KOPT-K1 (cell line): ENCODE measurements around the gene NKX3-2.

ENCODE experiments used
- H3K27ac ChIP-seq: fragments of 200-600 bp; sonication (generic); 2 replicates; pipeline ENCODE4 v1.5.1; 2016; ENCODE audit warnings: antibody characterized with exemption, mild to moderate bottlenecking, low read depth, low read length; ENCODE audit not compliant: poor library complexity, severe bottlenecking
- H3K36me3 ChIP-seq: fragments of 200-600 bp; sonication (generic); 2 replicates; pipeline ENCODE4 v1.5.1; 2017; ENCODE audit warnings: antibody characterized with exemption, mild to moderate bottlenecking, low read length, moderate library complexity; ENCODE audit not compliant: insufficient read depth
- H3K9me3 ChIP-seq: fragments of 200-600 bp; sonication (generic); 2 replicates; pipeline ENCODE4 v1.5.1; 2017; ENCODE audit warnings: antibody characterized with exemption, low read length, mild to moderate bottlenecking; ENCODE audit not compliant: insufficient read depth, poor library complexity, severe bottlenecking

NKX3-2 gene

DNA sequence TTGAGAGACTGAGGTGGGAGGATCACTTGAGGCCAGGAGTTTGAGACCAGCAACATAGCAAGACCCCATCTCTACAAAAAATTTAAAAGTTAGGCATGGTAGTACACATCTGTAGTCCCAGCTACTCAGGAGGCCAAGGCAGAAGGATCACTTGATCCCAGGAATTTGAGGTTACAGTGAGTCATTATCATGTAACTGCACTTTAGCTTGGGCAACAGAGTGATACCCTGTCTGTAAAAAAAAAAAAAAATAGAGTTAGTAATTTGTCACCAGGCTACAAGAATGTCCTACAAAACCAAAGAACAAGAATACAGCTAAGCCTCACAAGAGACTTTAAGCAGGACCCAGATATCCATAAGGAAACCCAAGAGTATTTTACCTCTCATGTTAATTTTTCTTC lies 33.2 kb downstream of the NKX3-2 start:
- Histone ChIP-seq H3K36me3 (no peaks in the 10 kb centered on the region), H3K27ac (no peak overlapping the region), H3K9me3 (no peaks in the 10 kb centered on the region)

DNA sequence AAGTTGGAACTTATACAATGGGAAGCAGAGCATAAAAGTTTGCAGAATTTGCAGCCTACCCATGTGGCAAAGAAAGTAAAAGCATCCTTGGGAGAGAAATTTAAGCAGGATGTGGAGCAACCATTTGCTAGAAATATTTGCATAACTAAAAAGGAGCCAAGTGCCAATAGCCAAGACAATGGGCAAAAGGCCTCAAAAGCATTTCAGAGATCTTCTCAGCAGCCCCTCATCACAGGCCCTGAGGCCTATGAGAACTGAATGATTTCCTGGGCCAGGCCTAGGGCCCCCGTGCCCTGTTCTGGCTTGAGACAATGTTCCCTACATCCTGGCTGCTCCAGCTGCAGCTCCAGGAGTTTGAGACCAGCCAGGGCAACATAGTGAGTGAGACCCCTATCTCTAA lies 34.9 kb downstream of the NKX3-2 start:
- H3K27ac ChIP-seq = no peak overlapping the region
- no peaks in the 10 kb centered on the region for H3K9me3 ChIP-seq
- H3K36me3 ChIP-seq = no peaks in the 10 kb centered on the region

DNA sequence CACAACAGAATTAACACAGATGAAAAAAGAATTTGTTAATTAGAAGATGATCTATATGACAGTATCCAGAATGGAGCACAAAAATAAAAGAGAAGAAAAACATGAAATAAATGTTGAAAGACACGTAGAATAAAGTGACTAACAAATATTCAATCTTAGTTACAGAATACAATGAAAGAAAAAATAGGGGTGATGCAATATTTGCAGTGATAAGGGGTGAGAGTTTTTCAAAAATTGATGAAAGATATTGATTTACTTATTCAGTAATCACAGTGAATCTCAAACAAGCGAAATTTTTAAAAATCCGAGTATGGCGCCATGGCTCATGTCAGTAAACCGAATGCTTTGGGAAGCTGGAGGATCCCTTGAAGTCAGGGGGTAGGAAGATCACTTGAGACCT lies 39.9 kb downstream of the NKX3-2 start:
- no peaks in the 10 kb centered on the region for H3K9me3 ChIP-seq
- H3K27ac ChIP-seq = no peak overlapping the region
- H3K36me3 ChIP-seq = no peaks in the 10 kb centered on the region

DNA sequence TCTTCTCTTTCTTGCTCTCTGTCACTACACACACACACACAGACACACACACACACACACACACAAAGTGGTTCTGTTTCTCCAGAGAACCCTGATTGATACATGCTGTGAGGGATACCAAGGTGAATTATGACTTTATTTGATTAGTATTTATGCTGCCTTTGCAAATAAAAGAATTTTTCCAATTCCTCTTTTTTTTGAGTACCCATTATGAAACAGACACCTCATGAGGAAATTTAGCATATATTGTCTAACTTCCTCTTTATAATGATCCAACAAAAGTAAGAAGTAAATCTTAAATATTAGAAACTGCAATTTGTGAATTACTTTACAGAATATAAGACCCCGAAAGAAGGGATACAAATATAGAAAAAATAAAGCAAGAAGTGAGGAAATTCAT lies 45.8 kb downstream of the NKX3-2 start:
- Histone ChIP-seq H3K36me3 (no peaks in the 10 kb centered on the region), H3K27ac (no peak overlapping the region), H3K9me3 (no peaks in the 10 kb centered on the region)

DNA sequence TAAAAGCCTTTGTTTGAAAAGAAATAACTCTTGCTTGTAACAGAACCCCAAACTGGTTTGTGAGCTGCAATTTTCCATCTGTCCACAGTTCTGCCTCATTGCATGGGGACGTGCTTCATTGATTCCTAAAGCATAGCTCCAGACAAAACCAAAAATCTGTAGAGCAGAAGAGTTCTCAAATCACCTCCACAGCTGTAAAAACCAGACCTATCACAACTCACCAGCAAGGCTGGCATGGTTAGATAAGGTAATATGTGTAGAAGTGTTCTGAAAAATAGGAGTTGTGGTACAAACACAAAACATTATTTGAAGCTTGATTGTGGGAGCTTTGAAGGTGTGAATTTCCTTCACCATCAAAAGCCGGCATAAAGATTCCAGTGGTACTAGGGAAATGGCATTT lies 47.7 kb downstream of the NKX3-2 start:
- H3K9me3 ChIP-seq = no peaks in the 10 kb centered on the region
- H3K36me3 ChIP-seq = no peaks in the 10 kb centered on the region
- H3K27ac ChIP-seq = no peak overlapping the region

DNA sequence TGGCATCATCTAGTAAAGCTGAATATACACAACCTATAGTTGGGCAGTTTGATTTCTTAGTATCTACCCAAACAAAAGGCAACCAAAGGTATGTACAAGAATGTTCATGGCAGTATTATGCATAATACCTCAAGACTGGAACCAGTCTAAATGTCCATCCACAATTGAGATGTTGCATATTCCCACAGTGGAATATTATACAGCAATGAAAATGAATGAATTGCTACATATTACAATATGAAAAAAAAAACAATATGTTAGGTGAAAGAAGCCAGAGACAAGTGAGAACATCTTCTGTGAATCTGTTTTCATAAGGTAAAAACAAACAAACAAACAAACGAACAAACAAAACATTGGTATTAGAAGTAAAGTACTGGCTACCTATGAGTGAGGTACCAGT lies 48.6 kb downstream of the NKX3-2 start:
- Histone ChIP-seq H3K27ac (no peak overlapping the region), H3K9me3 (no peaks in the 10 kb centered on the region), H3K36me3 (no peaks in the 10 kb centered on the region)

DNA sequence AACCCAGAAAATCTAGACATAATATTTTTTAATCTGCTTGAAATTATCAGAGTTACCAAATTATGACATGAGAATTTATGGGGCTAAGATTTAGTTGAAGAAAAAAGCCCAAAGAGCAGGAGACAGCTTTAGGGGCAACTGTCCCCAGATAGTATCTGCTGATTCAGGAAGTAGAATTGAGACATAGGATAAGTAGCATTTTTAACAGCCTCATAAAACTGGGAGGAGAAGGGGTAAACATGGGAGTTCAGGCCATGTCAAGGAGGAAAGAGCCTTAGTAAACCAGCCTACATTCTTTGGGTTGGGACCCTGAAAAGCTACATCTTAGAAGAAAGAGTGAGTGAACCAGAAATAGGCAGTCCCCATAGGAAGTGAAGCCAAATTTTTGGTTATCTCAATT lies 50.5 kb downstream of the NKX3-2 start:
- Histone ChIP-seq H3K36me3 (no peaks in the 10 kb centered on the region), H3K9me3 (no peaks in the 10 kb centered on the region), H3K27ac (no peak overlapping the region)

DNA sequence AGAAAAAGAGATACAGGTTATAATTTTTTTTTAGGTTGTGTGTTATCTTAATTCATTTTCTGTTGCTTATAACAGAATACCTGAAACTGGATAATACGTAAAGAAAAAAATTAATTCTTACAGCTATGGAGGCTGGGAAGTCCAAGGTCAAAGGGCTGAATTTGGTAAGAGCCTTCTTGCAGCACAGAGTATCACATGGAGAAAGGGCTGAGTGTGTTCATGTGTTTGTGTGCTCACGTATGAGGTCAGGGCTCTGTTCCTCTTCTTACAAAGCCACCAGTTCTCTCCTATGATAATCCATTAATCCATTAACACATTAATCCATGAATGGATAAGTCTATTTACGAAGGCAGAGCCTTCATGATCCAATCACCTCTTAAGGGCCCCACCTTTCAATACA lies 51.6 kb downstream of the NKX3-2 start:
- Histone ChIP-seq H3K9me3 (no peaks in the 10 kb centered on the region), H3K27ac (no peak overlapping the region), H3K36me3 (no peaks in the 10 kb centered on the region)
